Occipital lobe (tissue), 2 donors: ENCODE results near the gene DTHD1. TPM values are rescaled to one million over a fixed set of nuclear protein-coding genes. Genes with fewer than 3 reads are reported as not detected.

Source experiments
- DNase-seq: peaks from one replicate; lab custom pipeline; 2025; lab: John Stamatoyannopoulos, UW
- total RNA-seq: library from RNA; depleted of rRNA; stranded (reverse); fragments of >200 nt; gene quantifications from one replicate; pipeline ENCODE4 v1.2.3, GENCODE V29; 2014

DTHD1 gene
- total RNA-seq, 1 donor from 2014 or later = 0.94 TPM

DNA sequence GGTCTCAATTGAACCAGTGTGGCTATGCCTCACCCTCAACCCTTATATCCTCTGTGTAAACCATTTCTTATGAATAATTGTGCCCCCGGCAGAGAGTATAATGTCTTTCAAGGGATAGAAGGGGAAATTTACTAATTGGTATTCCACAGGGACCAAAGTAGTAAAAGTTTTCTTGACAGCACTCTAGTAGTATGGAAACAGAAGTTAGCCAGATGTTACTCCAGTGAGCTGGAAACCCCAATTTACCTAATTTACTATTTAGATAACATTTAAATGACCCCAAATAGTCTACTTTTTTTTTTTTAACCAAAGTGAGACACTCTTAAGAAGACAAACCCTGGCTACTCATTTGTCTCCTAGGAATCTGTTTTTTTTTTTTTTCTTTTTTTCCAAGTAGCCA, 32.3 kb downstream of the DTHD1 start:
- no peak for DNase-seq

DNA sequence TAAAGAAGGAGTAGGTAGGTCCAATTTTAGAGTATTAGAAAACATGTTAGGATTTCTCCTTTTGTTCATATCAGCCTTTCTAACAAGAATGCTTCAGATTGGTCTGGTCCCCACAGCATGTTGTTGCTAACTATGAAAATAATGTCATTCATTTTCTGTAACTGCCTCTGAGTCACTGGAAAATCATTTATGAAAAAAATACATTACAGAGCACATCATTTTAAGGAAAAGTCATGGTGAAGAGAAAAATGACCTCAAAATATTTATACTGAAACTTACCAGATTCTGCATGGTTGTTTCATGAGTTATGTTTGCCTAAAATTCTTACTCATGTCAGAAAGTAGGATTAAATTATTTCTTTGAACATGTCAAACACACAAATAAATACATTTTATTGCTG, 35.2 kb downstream of the DTHD1 start:
- DNase-seq = no peak

GRCh38 chr4:36317721-36318120, 36.3 kb downstream of the DTHD1 start:
- DNase-seq = no peak

- no peak for DNase-seq
These were observed 38.9 kb downstream of the DTHD1 start for GRCh38 chr4:36320117-36320896.

DNA sequence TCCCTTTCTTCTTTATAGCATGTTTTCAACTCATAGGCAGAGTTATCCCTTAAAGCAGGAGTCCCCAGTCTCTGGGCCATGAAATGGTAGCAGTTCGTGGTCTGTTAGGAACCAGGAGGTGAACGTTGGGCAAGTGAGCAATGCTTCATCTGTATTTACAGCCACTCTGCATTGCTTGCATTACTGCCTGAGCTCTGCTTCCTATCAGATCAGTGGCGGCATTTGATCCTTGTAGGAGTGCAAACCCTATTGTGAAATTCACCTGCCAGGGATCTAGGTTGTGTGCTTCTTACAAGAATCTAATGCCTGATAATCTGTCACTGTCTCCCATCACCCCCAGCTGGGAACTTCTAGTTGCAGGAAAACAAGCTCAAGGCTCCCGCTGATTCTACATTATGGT, 39.8 kb downstream of the DTHD1 start:
- DNase-seq = no peak

GRCh38 chr4:36322921-36323354, 41.5 kb downstream of the DTHD1 start:
- DNase-seq = no peak

- DNase-seq = no peak
These were observed 42.5 kb downstream of the DTHD1 start for GRCh38 chr4:36323816-36324419.

- no peak for DNase-seq
These were observed 43.4 kb downstream of the DTHD1 start for GRCh38 chr4:36324808-36325207.

DNA sequence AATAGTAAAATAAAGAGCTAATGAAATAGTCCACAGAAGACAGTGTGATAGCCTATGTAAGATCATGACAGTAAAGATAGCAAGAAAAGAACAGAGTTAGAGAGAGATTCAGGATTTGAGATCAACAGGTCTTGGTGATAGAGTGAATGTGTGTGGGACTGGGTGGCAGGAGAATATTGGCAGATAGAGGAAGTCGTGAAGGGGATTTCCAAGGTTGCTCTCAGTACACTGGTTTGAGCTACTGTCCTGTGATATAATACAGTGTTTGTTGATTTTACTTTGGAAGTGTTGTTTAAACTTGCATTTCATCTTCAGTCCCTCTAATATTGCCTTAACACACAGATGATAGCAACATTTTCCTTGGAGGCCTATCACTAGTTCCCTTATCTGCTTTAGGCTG, 44.1 kb downstream of the DTHD1 start:
- DNase-seq = no peak

DNA sequence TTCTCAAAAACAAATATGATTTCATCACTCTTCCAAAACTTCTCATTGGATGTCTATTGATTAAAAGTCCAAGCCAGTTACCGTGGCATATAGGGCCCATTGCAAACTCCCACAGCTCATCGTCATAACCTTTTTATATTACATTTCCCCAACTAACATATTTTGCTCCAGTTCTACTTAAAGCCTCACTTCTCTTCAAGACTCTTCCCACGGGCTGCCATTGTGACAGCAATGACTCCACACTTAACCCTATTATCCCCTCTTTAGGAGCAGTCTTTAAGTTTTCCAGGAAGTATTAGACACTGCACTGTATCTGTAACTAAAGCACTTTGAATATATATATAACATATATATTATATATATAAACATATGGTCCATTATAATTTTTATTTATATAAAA, 44.5 kb downstream of the DTHD1 start:
- DNase-seq = no peak

DNA sequence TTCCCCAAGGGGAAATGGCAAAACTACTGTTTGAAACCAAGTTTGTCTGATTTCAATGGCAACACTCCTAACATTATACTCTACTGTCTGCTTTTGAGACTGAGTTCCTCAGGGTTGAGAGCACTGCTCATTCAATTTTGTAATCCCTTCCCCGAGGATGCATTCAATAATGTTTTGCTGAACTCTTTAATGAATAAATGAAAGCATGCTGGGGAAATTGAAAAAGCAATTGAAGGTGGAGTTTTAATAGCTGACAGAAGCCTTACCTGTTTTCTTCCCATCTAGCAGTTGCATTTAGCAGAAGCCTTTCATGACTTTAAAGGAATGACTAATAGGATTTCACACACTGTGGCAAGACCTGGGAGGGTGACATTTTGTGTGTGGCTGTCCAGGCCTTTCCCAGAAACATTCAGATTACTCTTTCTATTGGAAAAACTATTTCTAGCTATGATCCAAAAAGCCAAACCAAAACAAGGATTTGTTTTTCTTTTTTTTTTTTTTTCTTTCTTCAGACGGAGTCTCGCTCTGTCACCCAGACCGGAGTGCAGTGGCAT, 45.1 kb downstream of the DTHD1 start:
- no peak for DNase-seq

DNA sequence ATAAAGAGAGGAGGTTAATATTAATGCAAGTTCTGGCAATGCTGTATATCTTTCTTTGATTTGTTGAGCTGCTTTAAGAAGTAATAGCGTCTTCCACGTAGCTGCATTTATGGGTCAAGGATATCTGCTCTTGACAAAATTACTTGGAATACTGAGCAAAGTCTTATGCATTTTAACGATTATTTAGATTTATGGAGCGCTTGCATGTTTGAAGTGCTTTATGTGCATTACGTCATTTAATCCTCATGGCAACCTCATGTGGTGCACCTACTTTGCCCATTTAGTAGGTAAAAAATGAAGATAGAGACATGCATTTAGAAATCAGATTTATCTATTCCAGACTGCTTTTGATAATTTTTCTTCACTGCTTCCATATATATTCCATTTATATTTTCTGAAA, 46.0 kb downstream of the DTHD1 start:
- DNase-seq = no peak

DNA sequence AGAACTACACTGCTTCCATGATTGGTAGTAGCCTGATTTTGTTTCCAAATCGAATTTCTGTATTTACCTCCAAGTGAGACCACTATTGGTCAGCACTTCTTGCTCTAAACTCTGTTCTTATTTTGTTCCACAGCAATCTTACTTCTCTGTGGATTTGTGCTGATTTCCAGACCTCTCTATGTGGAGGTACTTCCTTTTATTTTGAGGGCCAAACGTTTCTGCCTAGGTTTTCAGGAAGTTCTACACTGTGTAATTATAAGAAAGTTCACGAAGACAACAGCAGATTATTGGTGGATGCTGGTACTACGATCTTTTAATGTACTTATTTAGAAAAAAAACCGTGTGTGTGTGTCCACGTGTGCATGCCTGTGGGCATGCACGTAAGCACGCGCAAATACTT, 46.7 kb downstream of the DTHD1 start:
- no peak for DNase-seq

DNA sequence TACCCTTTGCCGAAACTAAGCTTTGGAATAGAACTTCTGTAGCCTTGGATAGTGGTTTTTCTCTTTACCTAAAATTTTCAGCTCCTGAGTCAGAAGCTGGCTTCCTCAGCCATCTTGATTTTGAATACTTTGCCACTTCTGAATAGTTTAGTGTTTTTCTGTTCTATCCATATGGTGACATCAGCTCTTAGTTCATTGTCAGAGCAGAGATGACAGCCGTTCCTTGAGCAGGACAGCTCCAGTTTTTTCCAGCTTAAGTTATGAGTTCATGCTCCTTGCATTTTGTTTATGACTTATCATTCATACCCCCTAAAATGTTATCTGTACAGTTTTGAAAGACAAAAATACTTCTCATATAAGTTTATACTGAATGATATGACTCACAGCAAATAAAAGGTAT, 47.8 kb downstream of the DTHD1 start:
- DNase-seq = no peak

DNA sequence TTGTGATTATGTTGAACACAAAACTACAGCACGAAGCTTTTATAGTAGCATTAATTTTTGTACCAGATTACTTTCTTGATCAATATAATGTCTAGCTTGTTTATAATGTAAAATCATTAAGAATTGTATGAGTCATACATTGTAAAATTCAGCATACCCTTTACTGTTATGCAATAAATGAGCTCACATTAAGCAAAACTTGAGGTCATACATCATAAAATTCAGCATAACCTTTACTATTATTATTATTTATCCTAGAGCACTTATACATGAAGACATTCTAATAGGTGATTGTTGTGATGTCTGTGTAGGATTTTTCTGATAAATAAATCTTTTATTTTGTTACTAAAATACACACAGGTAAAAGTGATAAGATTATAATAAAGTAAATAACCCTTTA, 49.4 kb downstream of the DTHD1 start:
- no peak for DNase-seq

GRCh38 chr4:36332023-36332781, 50.8 kb downstream of the DTHD1 start:
- DNase-seq = peak; percentile 58

- DNase-seq = no peak
These were observed 51.3 kb downstream of the DTHD1 start for GRCh38 chr4:36332782-36333131.

DNA sequence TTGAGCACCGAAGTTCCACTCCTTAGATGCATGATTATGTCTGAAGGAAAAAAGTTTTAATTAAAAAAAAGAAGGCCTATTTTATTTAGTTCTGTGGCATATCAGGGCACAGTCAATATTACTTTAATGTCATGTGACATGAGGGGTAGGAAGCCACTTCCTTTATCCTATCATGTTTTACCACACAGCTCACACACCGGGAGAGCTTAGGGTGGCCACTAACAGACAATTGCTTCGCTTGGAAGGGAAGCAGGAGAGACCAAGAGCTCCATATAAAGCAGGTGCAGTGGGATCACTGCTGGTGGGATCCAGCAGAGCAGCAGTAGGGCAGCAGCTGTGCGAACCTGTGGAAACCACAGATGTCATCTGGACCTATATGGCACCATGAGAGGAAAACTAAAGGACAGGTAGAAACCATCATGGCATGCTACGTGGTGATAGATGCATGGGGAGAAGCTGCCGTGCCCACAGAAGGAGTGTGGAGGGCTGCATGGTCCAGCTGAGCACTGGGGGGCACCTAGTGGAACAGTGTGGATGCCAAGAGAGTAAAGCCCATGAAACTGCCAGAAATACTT, 52.0 kb downstream of the DTHD1 start:
- no peak for DNase-seq

DNA sequence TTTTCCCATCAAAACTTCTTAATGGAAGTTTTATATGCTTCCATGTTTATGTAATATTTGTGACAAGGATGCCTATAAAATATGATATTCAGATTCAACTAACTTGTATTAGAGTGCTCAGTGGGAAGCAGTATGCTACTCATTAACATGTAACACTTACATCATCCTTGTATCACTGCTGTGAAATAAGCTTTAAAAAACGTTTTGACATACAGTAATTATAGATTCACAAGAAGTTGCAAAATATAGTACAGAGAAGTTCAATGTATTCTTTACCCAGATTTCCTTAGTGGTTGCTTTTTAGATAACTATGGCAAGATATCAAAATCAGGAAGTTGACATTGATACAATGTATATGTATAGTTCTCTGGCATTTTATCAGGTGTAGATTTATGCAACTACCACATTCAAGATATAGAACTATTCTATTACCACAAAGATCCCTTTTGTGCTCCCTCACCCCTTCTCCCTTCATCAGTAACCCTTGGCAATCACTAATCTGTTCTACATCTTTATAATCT, 56.3 kb downstream of the DTHD1 start:
- DNase-seq = no peak

DNA sequence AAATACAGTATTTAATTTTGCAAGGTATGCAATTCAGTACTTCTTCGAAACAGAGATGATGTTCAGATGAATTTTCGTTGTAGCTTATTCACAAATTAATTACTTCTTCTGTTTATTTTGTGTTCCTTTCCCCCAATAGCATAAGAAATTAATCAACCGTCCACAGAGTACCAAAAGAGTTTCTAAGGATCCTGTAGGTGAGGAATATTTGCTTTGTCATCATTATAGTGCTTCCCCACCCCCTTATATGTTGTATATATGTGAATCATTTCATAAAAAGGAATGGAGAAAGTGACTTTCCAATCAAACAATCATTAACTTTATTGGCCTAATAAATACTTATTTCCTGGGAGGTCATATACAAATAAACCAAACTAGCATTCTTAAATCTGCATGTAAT, 57.6 kb downstream of the DTHD1 start:
- no peak for DNase-seq

- no peak for DNase-seq
These were observed 60.5 kb downstream of the DTHD1 start for GRCh38 chr4:36341936-36342335.
